Loucy (cell line): Measurements from ENCODE around the gene SELENOO.
"Not testable (repeated sequence)": the region's sequence is repeated elsewhere in the genome, so short reads cannot be mapped to it uniquely, and the experiment has no call there.

Experiments
- EZH2phosphoT487 ChIP-seq: fragments of 200-600 bp; IDR thresholded peaks from 2 replicates; pipeline ENCODE4 v1.6.1; 2018; ENCODE audit warnings: antibody characterized with exemption, mild to moderate bottlenecking, moderate library complexity, borderline replicate concordance
- TF ChIP-seq, protein P1 (sequence below): fragments of 200-600 bp; sonication (generic); conservative IDR thresholded peaks from 2 replicates; pipeline ENCODE4 v1.5.1; 2014; ENCODE audit warnings: mild to moderate bottlenecking, antibody characterized with exemption, low read length

DNA sequence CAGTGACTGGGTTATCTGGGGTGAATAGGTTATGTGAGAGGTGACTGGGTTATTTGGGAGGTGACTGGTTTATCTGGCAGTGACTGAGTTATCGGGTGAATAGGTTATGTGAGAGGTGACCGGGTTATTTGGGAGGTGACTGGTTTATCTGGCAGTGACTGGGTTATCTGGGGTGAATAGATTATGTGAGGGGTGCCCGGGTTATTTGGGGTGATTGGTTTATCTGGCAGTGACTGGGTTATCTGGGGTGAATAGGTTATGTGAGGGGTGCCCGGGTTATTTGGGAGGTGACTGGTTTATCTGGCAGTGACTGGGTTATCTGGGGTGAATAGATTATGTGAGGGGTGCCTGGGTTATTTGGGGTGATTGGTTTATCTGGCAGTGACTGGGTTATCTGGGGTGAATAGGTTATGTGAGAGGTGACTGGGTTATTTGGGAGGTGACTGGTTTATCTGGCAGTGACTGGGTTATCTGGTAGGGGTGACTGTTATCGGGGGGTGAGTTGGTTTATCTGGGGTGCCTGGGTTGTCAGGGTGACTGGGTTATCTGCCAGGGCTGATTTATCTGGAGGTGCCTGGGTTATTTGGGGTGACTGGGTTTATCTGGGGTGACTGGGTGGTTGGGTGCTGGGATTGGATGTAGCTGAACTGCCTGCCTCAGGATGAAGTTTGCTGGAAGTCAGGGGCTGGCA lies 32.2 kb upstream of the SELENOO start:
- TF ChIP-seq, protein P1, sequence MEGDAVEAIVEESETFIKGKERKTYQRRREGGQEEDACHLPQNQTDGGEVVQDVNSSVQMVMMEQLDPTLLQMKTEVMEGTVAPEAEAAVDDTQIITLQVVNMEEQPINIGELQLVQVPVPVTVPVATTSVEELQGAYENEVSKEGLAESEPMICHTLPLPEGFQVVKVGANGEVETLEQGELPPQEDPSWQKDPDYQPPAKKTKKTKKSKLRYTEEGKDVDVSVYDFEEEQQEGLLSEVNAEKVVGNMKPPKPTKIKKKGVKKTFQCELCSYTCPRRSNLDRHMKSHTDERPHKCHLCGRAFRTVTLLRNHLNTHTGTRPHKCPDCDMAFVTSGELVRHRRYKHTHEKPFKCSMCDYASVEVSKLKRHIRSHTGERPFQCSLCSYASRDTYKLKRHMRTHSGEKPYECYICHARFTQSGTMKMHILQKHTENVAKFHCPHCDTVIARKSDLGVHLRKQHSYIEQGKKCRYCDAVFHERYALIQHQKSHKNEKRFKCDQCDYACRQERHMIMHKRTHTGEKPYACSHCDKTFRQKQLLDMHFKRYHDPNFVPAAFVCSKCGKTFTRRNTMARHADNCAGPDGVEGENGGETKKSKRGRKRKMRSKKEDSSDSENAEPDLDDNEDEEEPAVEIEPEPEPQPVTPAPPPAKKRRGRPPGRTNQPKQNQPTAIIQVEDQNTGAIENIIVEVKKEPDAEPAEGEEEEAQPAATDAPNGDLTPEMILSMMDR, result not testable (repeated sequence)
- not testable (repeated sequence) for TF ChIP-seq EZH2phosphoT487
